Loucy (cell line): ENCODE results near the gene UBE2G2.

Experiments
- EZH2phosphoT487 ChIP-seq: fragments of 200-600 bp; IDR thresholded peaks from 2 replicates; pipeline ENCODE4 v1.6.1; 2018; ENCODE audit warnings: antibody characterized with exemption, mild to moderate bottlenecking, moderate library complexity, borderline replicate concordance
- TF ChIP-seq, protein P1 (sequence below): fragments of 200-600 bp; sonication (generic); conservative IDR thresholded peaks from 2 replicates; pipeline ENCODE4 v1.5.1; 2014; ENCODE audit warnings: mild to moderate bottlenecking, antibody characterized with exemption, low read length

DNA sequence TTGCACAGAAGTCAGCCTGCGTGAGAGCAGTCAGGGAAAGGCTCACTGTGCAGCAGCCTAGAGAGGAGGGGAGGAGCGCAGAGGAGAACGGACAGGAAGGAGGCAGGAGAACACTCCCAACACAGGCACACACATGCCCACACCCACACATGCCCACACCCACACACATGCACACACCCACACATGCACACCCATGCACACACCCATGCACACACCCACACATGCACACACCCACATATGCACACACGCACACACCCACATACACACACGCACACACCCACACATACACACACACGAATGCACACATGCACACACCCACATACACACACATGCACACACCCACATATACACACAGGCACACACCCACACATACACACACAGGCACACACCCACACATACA, 9.2 kb upstream of the UBE2G2 start:
- TF ChIP-seq, protein P1, sequence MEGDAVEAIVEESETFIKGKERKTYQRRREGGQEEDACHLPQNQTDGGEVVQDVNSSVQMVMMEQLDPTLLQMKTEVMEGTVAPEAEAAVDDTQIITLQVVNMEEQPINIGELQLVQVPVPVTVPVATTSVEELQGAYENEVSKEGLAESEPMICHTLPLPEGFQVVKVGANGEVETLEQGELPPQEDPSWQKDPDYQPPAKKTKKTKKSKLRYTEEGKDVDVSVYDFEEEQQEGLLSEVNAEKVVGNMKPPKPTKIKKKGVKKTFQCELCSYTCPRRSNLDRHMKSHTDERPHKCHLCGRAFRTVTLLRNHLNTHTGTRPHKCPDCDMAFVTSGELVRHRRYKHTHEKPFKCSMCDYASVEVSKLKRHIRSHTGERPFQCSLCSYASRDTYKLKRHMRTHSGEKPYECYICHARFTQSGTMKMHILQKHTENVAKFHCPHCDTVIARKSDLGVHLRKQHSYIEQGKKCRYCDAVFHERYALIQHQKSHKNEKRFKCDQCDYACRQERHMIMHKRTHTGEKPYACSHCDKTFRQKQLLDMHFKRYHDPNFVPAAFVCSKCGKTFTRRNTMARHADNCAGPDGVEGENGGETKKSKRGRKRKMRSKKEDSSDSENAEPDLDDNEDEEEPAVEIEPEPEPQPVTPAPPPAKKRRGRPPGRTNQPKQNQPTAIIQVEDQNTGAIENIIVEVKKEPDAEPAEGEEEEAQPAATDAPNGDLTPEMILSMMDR: no peak
- no peak for TF ChIP-seq EZH2phosphoT487
